Measurements from ENCODE around the gene SLC16A10.

- TF ChIP-seq CTCF (IDR thresholded peaks at IDR 0.05) (no peak), POLR2A (IDR thresholded peaks at IDR 0.05) (no peak)
These were observed 40.1 kb upstream of the SLC16A10 start for GRCh38 chr6:111047244-111047643.
